GM06990 (cell line): ENCODE measurements around the gene ADCK2.
"Not testable (repeated sequence)": the region's sequence is repeated elsewhere in the genome, so short reads cannot be mapped to it uniquely, and the experiment has no call there.

Experiments used
- DNase-seq: peaks from one replicate; pipeline ENCODE4 v3.0.0-alpha.2; 2011; ENCODE audit not compliant: insufficient read length; ENCODE audit errors: extremely low read depth
- H3K27me3 ChIP-seq: replicated peaks from 2 replicates; pipeline ENCODE4 v1.6.0; 2011; ENCODE audit warnings: low read length; ENCODE audit not compliant: control insufficient read depth, insufficient read depth
- H3K36me3 ChIP-seq: 2 replicates; pipeline ENCODE4 v1.5.1; 2011; ENCODE audit warnings: low read length; ENCODE audit not compliant: control insufficient read depth, insufficient read depth
- H3K4me3 ChIP-seq: replicated peaks from 2 replicates; pipeline ENCODE4 v1.5.1; 2011; ENCODE audit warnings: low read depth, mild to moderate bottlenecking, control low read depth, low read length
- TF ChIP-seq, protein P1 (sequence below): IDR thresholded peaks from 2 replicates; pipeline ENCODE4 v1.5.1; 2011; ENCODE audit warnings: low read length, control low read depth, mild to moderate bottlenecking, inconsistent platforms; ENCODE audit not compliant: insufficient read depth, poor library complexity, severe bottlenecking

The ADCK2 gene, protein sequence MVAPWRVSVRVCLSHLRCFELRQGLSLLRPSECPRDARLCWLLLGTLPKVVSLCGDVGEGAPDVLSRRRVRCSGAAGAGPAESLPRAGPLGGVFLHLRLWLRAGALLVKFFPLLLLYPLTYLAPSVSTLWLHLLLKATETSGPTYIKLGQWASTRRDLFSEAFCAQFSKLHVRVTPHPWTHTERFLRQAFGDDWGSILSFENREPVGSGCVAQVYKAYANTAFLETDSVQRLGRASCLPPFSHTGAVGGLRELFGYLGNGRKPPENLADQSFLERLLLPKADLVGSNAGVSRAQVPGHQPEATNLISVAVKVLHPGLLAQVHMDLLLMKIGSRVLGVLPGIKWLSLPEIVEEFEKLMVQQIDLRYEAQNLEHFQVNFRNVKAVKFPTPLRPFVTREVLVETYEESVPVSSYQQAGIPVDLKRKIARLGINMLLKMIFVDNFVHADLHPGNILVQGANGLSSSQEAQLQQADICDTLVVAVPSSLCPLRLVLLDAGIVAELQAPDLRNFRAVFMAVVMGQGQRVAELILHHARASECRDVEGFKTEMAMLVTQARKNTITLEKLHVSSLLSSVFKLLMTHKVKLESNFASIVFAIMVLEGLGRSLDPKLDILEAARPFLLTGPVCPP

DNA sequence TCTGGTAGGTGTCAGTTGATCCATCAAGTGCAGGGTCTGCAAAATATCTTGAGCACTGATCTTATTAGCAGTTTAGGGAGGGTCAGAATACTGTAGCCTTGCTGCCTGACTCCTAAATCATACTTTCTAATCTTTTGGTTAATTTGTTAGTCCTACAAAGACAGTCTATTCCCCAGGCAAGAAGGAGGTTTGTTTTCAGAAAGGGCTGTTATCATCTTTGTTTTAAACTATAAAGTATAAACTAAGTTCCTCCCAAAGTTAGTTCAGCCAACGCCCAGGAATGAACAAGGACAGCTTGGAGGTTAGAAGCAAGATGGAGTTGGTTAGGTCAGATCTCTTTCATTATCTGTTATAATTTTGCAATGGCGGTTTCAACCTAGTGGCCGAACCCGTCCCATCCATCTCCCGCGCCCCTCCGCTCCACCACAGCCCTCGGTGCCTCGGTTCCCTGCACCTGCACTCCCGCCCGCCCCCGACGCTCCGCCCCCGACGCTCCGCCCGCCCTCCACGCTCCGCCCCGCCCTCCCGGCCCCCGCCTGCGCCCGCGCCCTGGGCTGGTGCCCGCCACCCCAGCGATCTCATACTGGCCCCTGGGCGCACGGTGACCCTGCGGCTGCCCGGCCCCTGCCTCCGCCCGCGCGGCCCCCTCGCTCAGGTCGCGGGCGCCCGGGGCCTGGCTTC lies at the start of gene ADCK2:
ADCK2 (plus strand) TSS at position 564 of the 681 bp plus-strand sequence. CDS start 386 bp downstream, outside the sequence.
- peak within 1 kb of the TSS; percentile 70 for H3K4me3 ChIP-seq
- DNase-seq = peak; percentile 73
- no peaks in the 10 kb centered on the region for H3K27me3 ChIP-seq
- TF ChIP-seq, protein P1, sequence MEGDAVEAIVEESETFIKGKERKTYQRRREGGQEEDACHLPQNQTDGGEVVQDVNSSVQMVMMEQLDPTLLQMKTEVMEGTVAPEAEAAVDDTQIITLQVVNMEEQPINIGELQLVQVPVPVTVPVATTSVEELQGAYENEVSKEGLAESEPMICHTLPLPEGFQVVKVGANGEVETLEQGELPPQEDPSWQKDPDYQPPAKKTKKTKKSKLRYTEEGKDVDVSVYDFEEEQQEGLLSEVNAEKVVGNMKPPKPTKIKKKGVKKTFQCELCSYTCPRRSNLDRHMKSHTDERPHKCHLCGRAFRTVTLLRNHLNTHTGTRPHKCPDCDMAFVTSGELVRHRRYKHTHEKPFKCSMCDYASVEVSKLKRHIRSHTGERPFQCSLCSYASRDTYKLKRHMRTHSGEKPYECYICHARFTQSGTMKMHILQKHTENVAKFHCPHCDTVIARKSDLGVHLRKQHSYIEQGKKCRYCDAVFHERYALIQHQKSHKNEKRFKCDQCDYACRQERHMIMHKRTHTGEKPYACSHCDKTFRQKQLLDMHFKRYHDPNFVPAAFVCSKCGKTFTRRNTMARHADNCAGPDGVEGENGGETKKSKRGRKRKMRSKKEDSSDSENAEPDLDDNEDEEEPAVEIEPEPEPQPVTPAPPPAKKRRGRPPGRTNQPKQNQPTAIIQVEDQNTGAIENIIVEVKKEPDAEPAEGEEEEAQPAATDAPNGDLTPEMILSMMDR = no peak
- no peaks in the 10 kb centered on the region for H3K36me3 ChIP-seq

DNA sequence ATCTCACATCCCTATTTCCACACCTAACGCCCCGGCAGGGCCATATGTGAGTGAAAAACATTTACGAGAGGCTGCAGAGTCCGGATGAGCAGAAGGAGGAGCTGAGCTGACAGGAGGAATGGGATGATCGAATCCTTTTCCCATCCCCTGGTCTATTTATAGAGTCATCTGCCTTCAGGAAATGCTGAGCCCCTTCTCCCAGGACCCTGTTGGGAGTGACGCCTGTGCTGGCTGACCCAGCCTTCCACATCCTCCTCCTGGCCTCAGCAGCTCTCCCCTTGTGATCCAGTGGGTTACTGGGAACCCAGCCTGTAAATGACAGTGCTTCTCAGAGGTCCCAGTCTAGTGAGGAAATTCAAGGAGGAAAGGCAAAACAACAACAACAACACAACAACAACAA lies 48.8 kb upstream of the ADCK2 start:
- no peak for DNase-seq
- H3K27me3 ChIP-seq = no peaks in the 10 kb centered on the region; the same call in 1 of the 2 replicates
- H3K4me3 ChIP-seq = no peak overlapping the region
- TF ChIP-seq, protein P1 = no peak
- no peaks in the 10 kb centered on the region for H3K36me3 ChIP-seq

DNA sequence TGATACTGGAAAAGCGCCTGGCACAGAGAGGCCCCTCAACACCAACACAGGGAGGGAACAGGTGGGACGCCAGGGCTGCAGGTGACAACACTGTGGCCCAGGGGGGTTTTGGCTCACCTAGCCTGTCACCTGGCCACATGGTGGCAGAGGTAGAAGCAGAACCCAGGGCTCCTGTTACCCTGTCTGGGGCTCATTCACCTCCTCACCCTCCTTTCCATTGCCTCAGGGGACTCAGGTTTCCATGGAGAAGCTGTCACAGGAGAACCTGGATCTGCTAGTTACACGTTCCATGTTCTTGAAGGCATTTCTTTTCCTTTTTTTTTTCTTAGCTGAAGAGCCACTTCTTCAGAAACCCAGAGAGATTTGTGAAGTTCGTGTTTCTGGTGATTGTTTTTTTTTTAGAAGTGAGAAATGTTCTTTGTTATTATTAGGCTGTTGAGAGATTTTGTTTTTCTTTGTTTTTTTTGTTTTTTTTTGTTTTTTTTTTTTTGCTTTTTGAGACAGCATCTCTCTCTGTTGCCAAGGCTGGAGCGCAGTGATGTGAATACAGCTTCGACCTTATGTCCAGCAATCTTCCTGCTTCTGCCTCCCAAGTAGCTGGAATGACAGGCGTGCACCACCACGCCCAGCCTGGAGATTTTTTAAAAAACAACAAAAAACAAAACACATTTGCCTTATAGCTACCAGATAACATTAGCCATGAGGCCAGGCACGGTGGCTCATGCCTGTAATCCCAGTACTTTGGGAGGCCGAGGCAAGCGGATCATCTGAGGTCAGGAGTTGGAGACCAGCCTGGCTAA lies 48.2 kb upstream of the ADCK2 start:
- no peaks in the 10 kb centered on the region for H3K36me3 ChIP-seq
- DNase-seq = no peak
- no peak overlapping the region for H3K4me3 ChIP-seq
- no peaks in the 10 kb centered on the region; the same call in 1 of the 2 replicates for H3K27me3 ChIP-seq
- TF ChIP-seq, protein P1 = no peak

DNA sequence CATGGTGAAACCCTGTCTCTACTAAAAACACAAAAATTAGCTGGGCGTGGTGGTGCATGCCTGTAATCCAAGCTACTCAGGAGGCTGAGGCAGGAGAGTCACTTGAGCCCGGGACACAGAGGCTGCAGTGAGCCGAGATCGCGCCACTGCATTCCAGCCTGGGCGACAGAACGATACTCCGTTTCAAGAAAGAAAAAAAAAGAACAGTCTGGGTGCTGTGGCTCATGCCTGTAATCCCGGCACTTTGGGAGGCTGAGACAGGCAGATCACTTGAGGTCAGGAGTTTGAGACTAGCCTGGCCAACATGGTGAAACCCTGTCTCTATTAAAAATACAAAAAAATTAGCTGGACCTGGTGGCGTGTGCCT lies 47.6 kb upstream of the ADCK2 start:
- H3K27me3 ChIP-seq, H3K4me3 ChIP-seq, H3K36me3 ChIP-seq, DNase-seq: not testable (repeated sequence)

DNA sequence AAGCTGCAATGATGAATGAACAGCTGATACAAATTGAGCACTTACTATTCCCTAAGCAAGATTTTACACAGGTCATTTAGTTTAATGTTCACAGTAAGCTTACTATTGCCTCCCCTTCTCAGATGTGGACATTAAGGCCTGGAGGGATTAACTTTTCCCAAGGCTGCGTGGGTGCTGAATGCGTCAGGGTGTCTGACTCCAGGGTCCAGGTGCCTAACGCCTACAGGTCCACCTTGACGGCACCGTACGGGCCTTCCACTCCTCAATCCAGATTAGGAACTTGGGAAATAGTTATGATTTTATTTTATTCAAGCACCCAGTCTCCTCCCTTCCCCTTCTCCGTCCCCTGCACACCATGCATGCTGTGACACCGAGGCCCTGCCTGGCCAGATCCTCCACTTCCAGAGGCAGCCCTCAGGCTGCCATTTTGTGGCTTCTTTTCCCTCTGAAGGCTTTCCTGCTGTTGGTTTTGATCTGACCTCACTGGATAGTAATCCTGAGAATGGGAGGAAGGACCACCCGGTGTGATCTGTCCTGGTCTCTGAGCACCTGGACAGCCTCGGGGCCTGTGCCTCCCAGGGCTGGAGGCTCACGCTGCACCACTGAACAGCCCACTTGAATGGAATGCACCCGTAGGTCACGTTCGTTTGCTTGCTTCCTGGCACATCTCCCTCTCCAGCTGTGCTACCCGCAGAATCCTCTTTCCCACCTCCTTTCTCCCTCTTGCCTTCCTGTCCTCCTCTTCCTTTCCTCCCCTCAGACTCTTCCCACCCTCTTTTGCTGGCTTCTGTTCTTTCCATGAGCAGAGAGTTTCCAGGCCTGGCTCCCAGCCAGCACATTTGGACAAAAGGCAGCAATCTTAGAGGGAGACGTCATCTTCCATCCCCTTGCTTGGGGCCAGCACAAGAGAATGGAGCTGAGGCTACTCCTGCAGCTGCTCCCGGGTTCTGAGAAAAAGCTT lies 46.6 kb upstream of the ADCK2 start:
- TF ChIP-seq, protein P1 = no peak
- no peaks in the 10 kb centered on the region; the same call in 1 of the 2 replicates for H3K27me3 ChIP-seq
- H3K4me3 ChIP-seq = no peak overlapping the region
- no peaks in the 10 kb centered on the region for H3K36me3 ChIP-seq
- no peak for DNase-seq
